ES-I3 (cell line): ENCODE measurements around the gene PRPF31.

ENCODE experiments used
- H3K36me3 ChIP-seq: 2 replicates; pipeline ENCODE4 v1.6.1; 2013; ENCODE audit warnings: mild to moderate bottlenecking, low read length, control low read depth, moderate library complexity; ENCODE audit not compliant: insufficient read depth
- H3K4me1 ChIP-seq: 2 replicates; pipeline ENCODE4 v1.6.1; 2013; ENCODE audit warnings: mild to moderate bottlenecking, control low read depth, low read length; ENCODE audit not compliant: insufficient read depth
- H3K9ac ChIP-seq: 2 replicates; pipeline ENCODE4 v1.6.1; 2013; ENCODE audit warnings: low read depth, mild to moderate bottlenecking, low read length, moderate library complexity
- H3K9me3 ChIP-seq: 2 replicates; pipeline ENCODE4 v1.6.1; 2013; ENCODE audit warnings: mild to moderate bottlenecking, low read length, moderate library complexity; ENCODE audit not compliant: control insufficient read depth, insufficient read depth

PRPF31 gene

DNA sequence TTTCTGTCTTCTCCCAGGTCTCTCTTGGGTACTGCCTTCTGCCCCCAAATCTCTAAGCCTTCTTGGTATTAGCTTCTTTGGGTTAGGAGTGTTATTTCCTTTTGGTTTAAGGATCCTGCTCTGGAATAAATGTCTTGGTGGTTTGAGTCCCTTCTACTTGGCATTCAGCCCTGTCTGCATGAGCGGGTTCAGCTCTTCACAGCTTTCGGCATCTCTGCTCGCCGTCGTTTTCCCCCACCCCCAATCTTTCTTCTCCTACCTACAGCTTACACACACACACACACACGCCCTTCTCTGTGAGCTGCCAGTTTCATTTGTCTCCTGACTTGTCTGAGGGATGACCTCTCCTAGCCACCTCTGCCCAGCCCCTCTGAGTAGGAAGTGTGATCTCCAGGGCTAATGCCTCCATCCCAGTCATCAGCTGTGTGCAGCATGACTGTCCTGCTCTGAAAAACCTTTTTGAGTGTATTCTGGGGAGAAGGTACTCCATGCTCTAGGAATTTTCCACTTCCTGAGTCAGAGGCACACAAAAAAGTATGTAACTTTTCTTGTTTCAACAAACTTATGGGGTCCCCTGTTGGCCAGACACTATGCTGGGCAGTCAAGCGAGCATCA is 26.7 kb downstream of the PRPF31 start:
- peaks cover 37% of the 10 kb centered on the region for H3K36me3 ChIP-seq
- no peak overlapping the region for H3K9ac ChIP-seq
- no peaks in the 10 kb centered on the region; the same call in 1 of the 2 replicates for H3K4me1 ChIP-seq
- no peaks in the 10 kb centered on the region for H3K9me3 ChIP-seq

DNA sequence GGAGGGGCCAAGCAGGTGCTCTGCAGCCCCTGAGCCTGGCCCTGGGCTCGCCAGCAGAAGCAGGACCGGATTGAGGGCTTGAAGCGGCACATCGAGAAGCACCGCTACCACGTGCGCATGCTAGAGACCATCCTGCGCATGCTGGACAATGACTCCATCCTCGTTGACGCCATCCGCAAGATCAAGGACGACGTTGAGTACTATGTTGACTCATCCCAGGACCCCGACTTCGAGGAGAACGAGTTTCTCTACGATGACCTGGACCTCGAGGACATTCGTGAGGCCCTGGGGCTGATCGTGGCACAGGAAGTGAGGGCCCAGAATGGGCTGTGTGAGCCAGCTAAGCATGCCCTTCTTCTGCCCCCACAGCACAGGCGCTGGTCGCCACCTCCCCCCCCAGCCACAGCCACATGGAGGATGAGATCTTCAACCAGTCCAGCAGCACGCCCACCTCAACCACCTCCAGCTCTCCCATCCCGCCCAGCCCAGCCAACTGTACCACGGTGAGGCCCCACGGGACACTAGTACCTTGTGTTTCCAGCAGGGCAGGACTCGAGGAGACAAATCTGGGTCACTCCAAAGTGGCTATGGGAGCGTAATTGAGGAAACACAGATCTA is 30.1 kb downstream of the PRPF31 start:
- Histone ChIP-seq H3K9ac (no peak overlapping the region), H3K9me3 (no peaks in the 10 kb centered on the region), H3K36me3 (peaks cover 39% of the 10 kb centered on the region), H3K4me1 (no peaks in the 10 kb centered on the region)

DNA sequence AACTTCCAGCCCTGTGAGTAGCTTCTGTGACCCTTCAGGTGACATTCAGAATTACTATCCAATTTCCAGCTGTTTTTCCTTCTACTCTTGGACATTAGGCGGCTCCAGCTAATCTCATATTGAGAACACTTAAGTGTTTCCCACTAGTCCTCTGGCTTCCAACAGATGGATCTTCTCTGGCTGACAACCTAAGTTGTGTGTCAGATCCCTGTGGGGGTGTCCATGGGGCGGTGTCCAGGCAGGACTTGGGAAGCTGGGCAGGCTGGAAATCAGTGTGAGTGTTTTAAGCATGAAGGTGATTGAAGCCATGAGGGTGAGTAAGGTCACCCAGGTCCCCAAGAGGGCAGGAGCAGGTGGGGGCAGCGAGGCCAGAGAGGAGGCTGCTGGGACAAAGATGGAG is 32.1 kb downstream of the PRPF31 start:
- H3K9me3 ChIP-seq = no peaks in the 10 kb centered on the region
- H3K9ac ChIP-seq = no peak overlapping the region
- peaks cover 35% of the 10 kb centered on the region for H3K36me3 ChIP-seq
- no peaks in the 10 kb centered on the region for H3K4me1 ChIP-seq

DNA sequence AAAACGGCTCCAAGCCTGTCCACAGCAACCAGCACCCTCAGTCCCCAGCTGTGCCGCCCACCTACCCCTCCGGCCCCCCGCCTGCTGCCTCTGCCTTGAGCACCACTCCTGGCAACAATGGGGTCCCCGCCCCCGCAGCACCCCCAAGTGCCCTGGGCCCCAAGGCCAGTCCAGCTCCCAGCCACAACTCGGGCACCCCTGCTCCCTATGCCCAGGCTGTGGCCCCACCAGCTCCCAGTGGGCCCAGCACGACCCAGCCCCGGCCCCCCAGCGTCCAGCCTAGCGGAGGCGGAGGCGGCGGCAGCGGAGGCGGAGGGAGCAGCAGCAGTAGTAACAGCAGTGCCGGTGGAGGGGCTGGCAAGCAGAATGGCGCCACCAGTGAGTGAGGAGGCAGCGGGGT is 32.6 kb downstream of the PRPF31 start:
- peaks cover 31% of the 10 kb centered on the region for H3K36me3 ChIP-seq
- no peaks in the 10 kb centered on the region for H3K9me3 ChIP-seq
- no peaks in the 10 kb centered on the region for H3K4me1 ChIP-seq
- no peak overlapping the region for H3K9ac ChIP-seq

DNA sequence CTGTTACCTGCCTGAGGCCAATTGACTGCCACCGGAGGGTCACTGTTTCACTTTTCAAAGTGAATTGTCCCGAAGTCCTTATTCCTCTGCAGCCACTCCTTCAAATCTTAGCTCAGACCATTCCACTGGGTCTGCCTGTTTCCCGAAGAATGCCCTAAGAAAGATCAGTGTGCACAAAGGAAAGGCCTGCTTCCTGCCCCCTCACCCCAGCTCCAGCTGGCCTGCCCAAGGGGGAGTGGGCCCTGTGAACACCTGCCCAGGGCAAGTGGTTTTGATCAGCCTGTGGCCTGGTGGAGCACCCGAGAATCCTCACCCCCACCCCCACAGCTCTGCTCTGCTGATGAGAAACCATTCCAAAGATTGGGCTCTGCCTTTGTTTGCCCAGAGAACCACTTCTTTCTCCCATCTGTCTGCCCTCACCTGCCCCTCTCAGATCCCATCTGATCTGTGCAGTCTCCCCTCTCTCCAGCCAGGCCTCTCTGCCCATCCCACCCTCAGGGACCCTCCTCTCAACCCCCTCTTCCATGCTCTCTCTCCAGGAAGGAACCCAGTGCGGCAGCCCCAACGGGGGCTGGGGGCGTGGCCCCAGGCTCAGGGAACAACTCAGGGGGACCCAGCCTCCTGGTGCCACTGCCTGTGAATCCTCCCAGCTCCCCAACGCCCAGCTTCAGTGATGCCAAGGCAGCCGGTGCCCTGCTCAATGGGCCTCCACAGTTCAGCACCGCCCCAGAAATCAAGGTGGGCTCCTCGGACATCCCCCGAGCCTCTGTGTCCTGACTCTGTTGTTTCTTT is 33.7 kb downstream of the PRPF31 start:
- Histone ChIP-seq H3K36me3 (peaks cover 22% of the 10 kb centered on the region), H3K4me1 (no peaks in the 10 kb centered on the region), H3K9ac (no peak overlapping the region), H3K9me3 (no peaks in the 10 kb centered on the region)

DNA sequence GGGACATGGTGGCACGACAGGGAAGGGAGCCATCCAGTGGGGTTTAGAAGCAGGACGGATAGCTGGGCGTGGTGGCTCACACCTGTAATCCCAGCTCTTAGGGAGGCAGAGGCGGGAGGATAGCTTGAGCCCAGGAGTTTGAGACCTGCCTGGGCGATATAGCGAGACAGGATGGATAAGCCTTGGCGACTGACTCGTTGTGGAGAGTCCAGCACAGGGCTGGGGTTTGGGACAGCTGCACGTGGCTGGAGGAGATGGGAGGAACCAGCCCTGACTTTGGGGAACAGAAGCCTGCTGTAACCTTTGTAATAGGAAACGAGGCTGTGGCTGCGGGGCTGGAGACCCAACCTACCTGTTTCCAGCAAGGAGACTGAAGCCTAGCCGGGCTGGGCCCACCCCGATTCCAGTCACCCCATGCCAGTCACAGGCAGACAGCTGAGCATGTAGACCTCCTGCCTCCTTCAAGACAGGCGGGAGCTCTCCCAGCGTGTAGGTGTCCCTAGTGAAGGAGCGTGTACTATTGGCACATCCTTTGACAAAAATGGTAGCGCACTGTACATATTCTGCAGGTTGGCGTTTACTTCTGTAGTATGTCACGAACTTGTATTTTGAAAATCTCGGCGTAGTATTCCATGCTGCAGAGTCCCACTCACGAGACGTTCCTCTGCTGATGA is 35.9 kb downstream of the PRPF31 start:
- no peaks in the 10 kb centered on the region for H3K9me3 ChIP-seq
- no peak overlapping the region for H3K9ac ChIP-seq
- H3K36me3 ChIP-seq = peaks cover 8% of the 10 kb centered on the region
- no peaks in the 10 kb centered on the region for H3K4me1 ChIP-seq

DNA sequence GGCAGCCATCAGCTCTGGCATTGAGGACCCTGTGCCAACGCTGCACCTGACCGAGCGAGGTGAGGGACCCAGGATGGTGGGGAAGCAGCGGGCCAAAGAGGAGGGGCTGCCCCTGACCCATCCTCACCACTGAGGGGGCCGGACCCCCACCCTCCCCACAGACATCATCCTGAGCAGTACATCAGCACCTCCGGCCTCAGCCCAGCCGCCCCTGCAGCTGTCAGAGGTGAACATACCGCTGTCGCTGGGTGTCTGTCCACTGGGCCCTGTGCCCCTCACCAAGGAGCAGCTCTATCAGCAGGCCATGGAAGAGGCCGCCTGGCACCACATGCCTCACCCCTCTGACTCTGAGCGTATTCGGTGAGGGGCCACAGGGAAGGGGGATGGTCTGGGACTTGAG is 36.7 kb downstream of the PRPF31 start:
- Histone ChIP-seq H3K9ac (no peak overlapping the region), H3K4me1 (no peaks in the 10 kb centered on the region), H3K9me3 (no peaks in the 10 kb centered on the region), H3K36me3 (peaks cover 8% of the 10 kb centered on the region)

DNA sequence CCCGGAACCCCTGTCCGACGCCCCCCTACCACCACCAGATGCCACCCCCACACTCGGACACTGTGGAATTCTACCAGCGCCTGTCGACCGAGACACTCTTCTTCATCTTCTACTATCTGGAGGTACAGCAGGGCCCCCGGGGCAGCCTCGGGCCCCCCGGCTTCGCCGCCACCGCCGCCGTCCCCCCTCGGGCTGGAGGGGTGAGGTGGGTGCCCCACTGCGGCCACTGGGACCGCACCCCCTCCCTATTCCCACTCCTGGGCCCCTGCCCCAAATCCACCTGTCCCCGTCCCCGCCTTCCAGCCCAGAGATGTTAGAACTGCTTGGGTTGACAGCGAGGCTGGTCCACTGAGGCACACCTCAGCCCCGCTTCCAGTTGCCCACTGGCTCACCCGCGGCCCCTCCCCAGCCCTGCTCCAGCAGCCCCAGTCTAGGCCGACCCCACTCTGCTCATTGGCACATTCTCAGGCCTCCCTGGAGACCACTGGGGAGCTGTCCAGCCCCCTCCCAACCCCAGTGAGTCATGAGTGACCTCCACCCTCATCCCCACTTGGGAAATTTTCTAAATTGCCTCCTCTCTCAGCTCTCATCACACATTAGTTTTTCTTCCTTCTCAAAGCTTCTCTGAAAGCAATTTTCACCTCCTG is 37.4 kb downstream of the PRPF31 start:
- Histone ChIP-seq H3K36me3 (peaks cover 8% of the 10 kb centered on the region), H3K4me1 (no peaks in the 10 kb centered on the region), H3K9ac (no peak overlapping the region), H3K9me3 (no peaks in the 10 kb centered on the region)

DNA sequence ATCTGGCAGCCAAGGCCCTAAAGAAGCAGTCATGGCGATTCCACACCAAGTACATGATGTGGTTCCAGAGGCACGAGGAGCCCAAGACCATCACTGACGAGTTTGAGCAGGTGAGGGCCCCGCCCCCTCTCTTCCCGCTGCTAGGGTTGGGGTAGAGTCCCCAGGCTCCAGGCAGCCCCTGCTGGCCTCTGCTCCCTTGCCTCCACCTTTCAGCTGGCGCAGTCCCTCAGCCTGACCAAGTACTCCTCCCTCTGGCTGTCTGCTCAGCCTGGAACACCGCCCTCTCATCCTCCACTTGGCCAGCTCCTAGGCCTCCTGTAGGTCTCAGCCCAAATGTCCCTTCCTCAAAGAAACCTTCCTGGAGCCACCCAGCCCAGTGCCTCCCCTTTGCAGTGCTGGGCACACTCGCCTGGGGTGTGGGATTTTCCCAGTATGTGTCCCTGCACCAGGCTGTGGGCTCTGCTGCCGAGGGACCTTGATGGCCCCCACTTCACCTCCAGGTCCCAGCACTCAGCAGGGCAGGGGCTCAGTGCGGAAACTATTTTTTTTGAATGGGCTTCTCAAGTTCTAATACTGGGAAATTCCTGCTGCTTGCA is 38.3 kb downstream of the PRPF31 start:
- Histone ChIP-seq H3K9me3 (no peaks in the 10 kb centered on the region), H3K9ac (no peak overlapping the region), H3K4me1 (no peaks in the 10 kb centered on the region), H3K36me3 (peaks cover 7% of the 10 kb centered on the region)

DNA sequence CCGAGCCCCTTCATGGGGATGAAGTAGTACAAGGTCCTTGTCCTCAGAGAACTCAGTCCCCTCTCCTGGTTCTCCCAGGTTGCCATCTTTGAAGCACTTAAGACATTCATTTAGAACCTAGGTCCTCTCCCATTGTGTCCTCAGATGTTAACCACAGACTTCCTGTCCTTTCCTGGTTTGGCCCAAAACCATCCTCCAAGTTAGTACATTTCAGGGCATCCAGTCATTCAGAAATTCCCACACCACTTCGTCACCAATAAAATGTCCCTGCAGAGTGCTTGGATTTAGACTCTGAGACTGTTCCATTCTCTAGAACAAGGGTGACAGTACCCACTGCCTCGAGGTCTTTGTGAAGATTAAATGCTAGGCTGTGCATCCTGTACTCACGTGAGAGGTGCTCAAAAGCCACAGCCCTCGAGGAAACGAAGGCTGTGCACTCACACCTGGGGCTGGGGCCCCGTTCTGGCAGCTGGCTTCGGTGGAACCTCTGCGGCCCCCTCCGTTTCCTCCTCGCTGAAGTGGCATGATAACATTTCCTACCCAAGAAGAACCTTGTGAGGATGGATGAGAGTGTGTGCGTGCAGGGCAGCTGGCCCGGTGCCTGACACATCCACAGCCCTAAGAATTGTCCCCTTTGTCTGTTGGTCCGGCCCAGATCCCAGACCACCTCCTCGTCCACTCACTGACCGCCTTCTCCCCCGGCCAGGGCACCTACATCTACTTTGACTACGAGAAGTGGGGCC is 39.2 kb downstream of the PRPF31 start:
- no peak overlapping the region for H3K9ac ChIP-seq
- no peaks in the 10 kb centered on the region for H3K4me1 ChIP-seq
- H3K36me3 ChIP-seq = no peaks in the 10 kb centered on the region; the same call in 1 of the 2 replicates
- no peaks in the 10 kb centered on the region for H3K9me3 ChIP-seq

DNA sequence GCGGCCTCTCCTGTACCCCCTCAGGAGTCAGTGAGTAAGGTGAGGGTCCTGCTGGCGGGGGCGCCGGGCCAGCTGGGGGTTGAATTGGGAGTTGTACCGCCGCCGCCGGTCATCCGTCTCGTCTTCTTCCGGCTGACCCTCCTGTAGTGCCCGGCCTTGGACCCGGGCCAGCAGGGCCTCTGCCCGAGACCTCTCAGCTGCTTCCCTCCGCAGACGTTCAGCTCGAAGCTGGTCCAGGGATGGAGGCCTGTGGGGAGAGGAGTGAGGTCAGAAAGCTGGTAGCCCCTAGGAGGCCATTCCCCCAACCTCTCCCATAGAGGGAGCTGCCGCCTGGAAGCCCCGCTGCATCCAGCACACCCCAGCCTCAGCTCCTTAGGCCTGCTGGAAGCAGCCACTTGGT is 40.1 kb downstream of the PRPF31 start:
- H3K4me1 ChIP-seq = no peaks in the 10 kb centered on the region
- no peaks in the 10 kb centered on the region for H3K9me3 ChIP-seq
- H3K9ac ChIP-seq = no peak overlapping the region
- H3K36me3 ChIP-seq = no peaks in the 10 kb centered on the region; the same call in 1 of the 2 replicates

DNA sequence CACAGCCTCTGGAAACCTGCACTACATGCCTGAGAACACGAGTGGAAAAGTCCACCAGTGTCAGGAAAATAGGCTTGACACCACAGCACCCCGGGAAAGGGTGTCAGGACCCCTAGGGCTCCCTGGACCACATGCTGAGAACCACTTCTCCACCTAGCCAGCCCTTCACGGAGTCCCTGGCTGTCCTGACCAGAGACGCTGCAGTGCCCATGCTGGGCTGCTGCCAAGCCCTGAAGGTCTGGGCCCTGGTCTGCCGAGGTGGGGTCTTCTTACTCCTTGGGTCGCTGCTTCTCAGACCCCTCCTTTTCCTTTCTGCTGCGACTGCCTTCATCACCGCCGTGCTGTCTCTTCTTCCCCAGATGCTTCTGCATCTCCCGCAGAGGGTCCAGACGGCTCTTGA is 40.9 kb downstream of the PRPF31 start:
- H3K9me3 ChIP-seq = no peaks in the 10 kb centered on the region
- no peaks in the 10 kb centered on the region; the same call in 1 of the 2 replicates for H3K36me3 ChIP-seq
- no peaks in the 10 kb centered on the region for H3K4me1 ChIP-seq
- H3K9ac ChIP-seq = no peak overlapping the region

DNA sequence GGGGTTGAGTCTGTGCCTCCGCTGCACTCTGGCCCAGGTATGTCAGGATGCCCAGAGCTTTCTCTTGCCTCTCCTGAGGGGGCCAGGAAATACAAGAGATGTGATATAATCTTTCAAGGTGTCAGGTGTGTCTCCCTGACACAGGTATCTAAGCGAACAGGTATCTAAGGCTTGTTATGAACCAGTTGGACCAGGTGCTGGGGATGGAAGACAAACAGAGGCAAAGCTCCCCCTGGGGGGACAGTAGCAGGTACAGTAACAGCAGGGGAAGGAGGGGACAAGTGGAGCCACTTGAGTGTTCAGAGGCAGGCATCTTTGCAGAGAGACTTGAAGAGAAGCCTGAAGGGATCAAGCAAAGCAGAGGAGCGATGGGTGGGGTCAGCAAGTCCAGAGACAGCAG is 41.4 kb downstream of the PRPF31 start:
- H3K9ac ChIP-seq = no peak overlapping the region
- H3K36me3 ChIP-seq = no peaks in the 10 kb centered on the region; the same call in 1 of the 2 replicates
- H3K4me1 ChIP-seq = peaks cover 3% of the 10 kb centered on the region
- H3K9me3 ChIP-seq = no peaks in the 10 kb centered on the region
